Breast epithelium (tissue), 3 donors: ENCODE measurements around the gene CDKN1C.

ENCODE experiments used
- CTCF ChIP-seq, 3 donors: fragments of 450-650 bp; IDR thresholded peaks; one replicate each; pipeline ENCODE4 v1.5.1; 2016 to 2017; ENCODE audit warnings: antibody characterized with exemption in 3 of 3, mild to moderate bottlenecking in 3 of 3, moderate library complexity in 3 of 3
- POLR2A ChIP-seq: fragments of 450-650 bp; IDR thresholded peaks from one replicate; pipeline ENCODE4 v1.6.1; 2016; ENCODE audit warnings: antibody characterized with exemption, mild to moderate bottlenecking, moderate library complexity

- TF ChIP-seq CTCF (IDR thresholded peaks at IDR 0.05) (no peak), POLR2A (no peak)
These were observed 7.5 kb upstream of the CDKN1C start for GRCh38 chr11:2892967-2893528.
